HG03439 (cell line): Measurements from ENCODE around the gene NIP7.

Source experiments
- ATAC-seq: cut with Tn5 transposase; IDR thresholded peaks from one replicate; pipeline ENCODE4 v1.9.1; 2021; ENCODE audit warnings: mild to moderate bottlenecking, moderate library complexity; ENCODE audit not compliant: unreplicated experiment

Gene NIP7

DNA sequence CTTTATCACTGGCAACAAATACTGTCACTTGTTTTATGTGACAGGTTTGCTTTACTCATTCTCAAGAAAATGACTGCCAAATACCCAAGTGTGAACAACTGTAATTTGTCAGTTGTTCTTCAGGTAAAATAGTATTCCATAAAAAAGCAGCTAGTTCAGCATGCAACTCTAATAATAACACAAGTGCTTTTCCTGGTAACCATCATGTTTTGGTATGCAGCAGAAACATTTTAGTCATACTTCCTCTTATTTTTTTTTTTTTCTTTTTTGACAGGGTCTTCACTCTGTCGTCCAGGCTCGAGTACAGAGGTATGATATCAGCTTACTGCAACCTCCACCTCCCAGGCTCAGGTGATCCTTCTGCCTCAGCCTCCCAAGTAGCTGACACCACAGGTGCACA lies 41.7 kb downstream of the NIP7 start:
- ATAC-seq: no peak

DNA sequence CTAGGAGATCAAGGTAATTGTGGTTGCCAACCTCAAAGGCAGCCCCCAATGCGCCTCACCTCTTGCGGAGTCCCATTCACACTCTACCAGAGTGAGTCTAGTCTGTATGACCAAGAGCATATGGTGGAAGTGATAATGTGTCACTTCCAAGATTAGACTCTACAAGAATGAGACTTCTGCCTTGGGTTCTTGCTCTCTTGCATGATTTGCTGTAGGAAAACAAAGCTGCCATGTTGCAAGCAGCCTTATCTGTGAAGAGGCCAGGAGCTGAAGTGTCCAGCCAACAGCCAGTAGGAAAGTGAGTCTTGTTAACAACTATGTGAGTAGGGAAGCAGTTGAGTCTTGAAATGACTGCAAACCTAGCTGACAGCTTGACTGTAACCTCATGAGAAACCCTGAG lies 42.8 kb downstream of the NIP7 start:
- no peak for ATAC-seq

DNA sequence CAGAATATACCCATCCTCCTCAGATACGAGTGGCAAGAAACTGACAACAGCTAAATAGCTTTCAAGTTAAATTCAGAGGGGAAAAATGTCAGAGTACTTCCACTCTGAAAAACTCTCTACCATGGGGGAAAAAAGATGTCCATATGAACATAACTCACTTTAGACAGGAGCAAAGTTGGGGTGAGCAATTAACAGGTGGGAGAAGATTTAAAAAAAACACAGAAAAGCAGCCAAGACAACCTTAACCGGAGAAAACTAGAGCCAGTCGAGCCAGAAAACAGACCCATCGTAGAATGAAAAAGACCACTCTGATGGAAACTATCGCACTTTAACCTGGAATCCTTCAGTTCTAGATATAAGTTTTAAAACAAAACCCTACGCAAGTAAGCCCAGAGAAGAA lies 45.4 kb downstream of the NIP7 start:
- ATAC-seq: no peak

DNA sequence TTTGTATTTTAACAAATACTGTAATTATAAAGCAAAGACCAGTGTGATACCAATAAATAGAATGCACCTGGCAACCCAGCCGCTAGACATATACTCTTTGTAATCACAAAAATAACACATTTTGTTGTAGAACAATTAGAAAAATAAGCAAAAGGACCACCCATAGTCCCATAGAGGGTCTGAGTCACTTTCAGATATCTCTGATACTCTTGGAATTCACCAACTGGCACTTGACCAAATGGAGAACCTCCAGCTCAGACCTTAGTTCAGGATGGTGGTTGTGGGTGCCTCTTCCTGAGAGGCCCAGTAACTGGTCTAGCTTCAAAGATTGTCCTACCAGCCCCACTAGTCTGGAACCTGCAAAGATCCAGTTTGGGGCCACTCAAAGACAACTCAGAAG lies 47.0 kb downstream of the NIP7 start:
- ATAC-seq: no peak
